Ascending aorta (tissue), 2 donors: ENCODE measurements around the gene BTD. TPM values are rescaled to one million over a fixed set of nuclear protein-coding genes. Genes with fewer than 3 reads are reported as not detected.
A peak's percentile ranks its signal among the peaks of the same experiment; 100 is the strongest.
"Not testable (repeated sequence)": the region's sequence is repeated elsewhere in the genome, so short reads cannot be mapped to it uniquely, and the experiment has no call there.

Experiments
- DNase-seq, 2 donors: peaks; one replicate each; pipeline ENCODE4 v3.0.0-alpha.2; 2019; ENCODE audit warnings: low spot score in 2 of 2
- H3K27ac ChIP-seq, 2 donors: fragments of 200-600 bp; sonication (generic); one replicate each; pipeline ENCODE4 v1.5.1; 2016 to 2017; ENCODE audit warnings: mild to moderate bottlenecking in 1 of 2
- H3K27me3 ChIP-seq: fragments of 200-600 bp; sonication (generic); one replicate; pipeline ENCODE4 v1.5.1; 2017
- H3K36me3 ChIP-seq, 2 donors: fragments of 200-600 bp; sonication (generic); one replicate each; pipeline ENCODE4 v1.5.1; 2016
- H3K4me1 ChIP-seq, 2 donors: fragments of 200-600 bp; sonication (generic); one replicate each; pipeline ENCODE4 v1.5.1; 2016 to 2017; ENCODE audit warnings: mild to moderate bottlenecking in 1 of 2
- H3K4me3 ChIP-seq, 2 donors: fragments of 200-600 bp; sonication (generic); one replicate each; pipeline ENCODE4 v1.5.1; 2016 to 2017; ENCODE audit warnings: mild to moderate bottlenecking in 1 of 2
- H3K9me3 ChIP-seq, 2 donors: fragments of 200-600 bp; sonication (generic); one replicate each; pipeline ENCODE4 v1.5.1; 2016
- CTCF ChIP-seq, 3 experiments: fragments of 200-600 bp in 2 of 3; fragments of 450-650 bp in 1 of 3; sonication (generic) in 2 of 3; IDR thresholded peaks; one replicate each; pipeline ENCODE4 v1.5.1; 2016 to 2019; ENCODE audit warnings: antibody characterized with exemption in 3 of 3, mild to moderate bottlenecking in 1 of 3, moderate library complexity in 1 of 3
- intact Hi-C: fragments of 100-400 bp; cut with DNase I; formaldehyde crosslinking; loops from one replicate; pipeline ENCODE4 v1.15.1; 2023
- total RNA-seq: library from RNA; depleted of rRNA; stranded (reverse); fragments of >200 nt; gene quantifications from one replicate; pipeline ENCODE4 v1.1.0, GENCODE V29; 2016

The BTD gene
- total RNA-seq, 1 donor from 2014 or later: 11.8 TPM

- no peak for TF ChIP-seq CTCF (IDR thresholded peaks at IDR 0.05)
- DNase-seq: no peak
- no peaks in the 10 kb centered on the region for H3K27me3 ChIP-seq
- no peak overlapping the region for H3K4me3 ChIP-seq
- intact Hi-C loops: no loop called here
- H3K4me1 ChIP-seq: no peaks in the 10 kb centered on the region
- no peak overlapping the region for H3K27ac ChIP-seq
- no peaks in the 10 kb centered on the region for H3K9me3 ChIP-seq
- peaks cover 19 to 55% of the 10 kb centered on the region in 2 donors for H3K36me3 ChIP-seq
These were observed 9.6 kb upstream of the BTD start for GRCh38 chr3:15591928-15592327.

GRCh38 chr3:15592968-15593367 is 8.6 kb upstream of the BTD start:
- H3K27me3 ChIP-seq: no peaks in the 10 kb centered on the region
- intact Hi-C loops: no loop called here
- no peaks in the 10 kb centered on the region for H3K9me3 ChIP-seq
- no peak overlapping the region for H3K4me3 ChIP-seq
- TF ChIP-seq CTCF (IDR thresholded peaks at IDR 0.05): no peak
- DNase-seq: no peak
- H3K4me1 ChIP-seq: no peaks in the 10 kb centered on the region
- no peak overlapping the region for H3K27ac ChIP-seq
- H3K36me3 ChIP-seq: peaks cover 19 to 51% of the 10 kb centered on the region in 2 donors

GRCh38 chr3:15595955-15596354 is 5.6 kb upstream of the BTD start:
- intact Hi-C loops: no loop called here
- no peak overlapping the region for H3K4me3 ChIP-seq
- H3K4me1 ChIP-seq: peaks cover 0 to 13% of the 10 kb centered on the region in 2 donors
- peaks cover 12 to 29% of the 10 kb centered on the region in 2 donors for H3K36me3 ChIP-seq
- TF ChIP-seq CTCF (IDR thresholded peaks at IDR 0.05): no peak
- no peaks in the 10 kb centered on the region for H3K27me3 ChIP-seq
- H3K27ac ChIP-seq: no peak overlapping the region
- no peaks in the 10 kb centered on the region for H3K9me3 ChIP-seq
- DNase-seq: no peak

- Histone ChIP-seq H3K9me3 (no peaks in the 10 kb centered on the region), H3K36me3 (peaks cover 8% of the 10 kb centered on the region in 2 donors), H3K4me1 (peaks cover 4 to 17% of the 10 kb centered on the region in 2 donors), H3K27ac (peak overlapping the region; percentile 84 to 86), H3K27me3 (no peaks in the 10 kb centered on the region), H3K4me3 (peak overlapping the region; percentile 81 to 83)
- intact Hi-C loops: no loop called here
- no peak for DNase-seq
- peak in 1 of 3 experiments; percentile 28 for TF ChIP-seq CTCF (IDR thresholded peaks at IDR 0.05)
These were observed 523 bp upstream of the BTD start for GRCh38 chr3:15601046-15601398.

DNA sequence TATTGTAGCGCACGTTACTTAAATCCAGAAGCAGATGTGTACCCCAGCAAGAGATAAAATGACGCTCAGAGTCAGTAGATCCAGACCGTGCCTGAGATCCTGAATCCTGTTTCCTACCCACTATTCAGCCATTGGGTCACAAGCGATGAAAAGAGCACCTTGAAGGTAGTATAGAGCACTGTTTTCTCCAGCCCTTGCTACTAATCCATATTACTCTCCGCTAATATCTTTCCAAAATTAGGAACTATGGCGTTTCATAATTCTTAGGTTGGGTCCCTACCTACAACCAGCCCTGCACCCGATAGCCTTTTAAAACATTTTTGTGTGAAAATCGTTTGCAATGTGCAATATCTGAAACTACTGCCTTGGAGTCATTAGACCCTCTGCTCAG is 596 bp downstream of the BTD start:
- H3K4me1 ChIP-seq: peaks cover 4 to 17% of the 10 kb centered on the region in 2 donors

DNA sequence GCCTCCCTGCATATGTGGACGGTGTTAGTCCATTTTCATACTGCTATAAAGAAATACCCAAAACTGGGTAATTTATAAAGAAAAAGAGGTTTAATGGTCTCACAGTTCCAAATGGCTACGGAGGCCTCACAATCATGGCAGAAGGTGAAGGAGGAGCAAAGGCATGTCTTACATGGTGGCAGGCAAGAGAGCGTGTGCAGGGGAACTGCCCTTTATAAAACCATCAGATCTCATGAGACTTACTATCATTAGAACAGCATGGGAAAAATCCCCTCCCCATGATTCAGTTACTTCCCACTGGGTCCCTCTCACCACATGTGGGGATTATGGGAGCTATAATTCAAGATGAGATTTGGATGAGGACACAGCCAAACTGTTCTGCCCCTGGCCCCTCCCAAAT is 1.3 kb downstream of the BTD start:
- H3K36me3 ChIP-seq, H3K27ac ChIP-seq, DNase-seq, H3K27me3 ChIP-seq, H3K9me3 ChIP-seq, intact Hi-C loops: not testable (repeated sequence)
- peak overlapping the region; percentile 81 to 83 for H3K4me3 ChIP-seq
- H3K4me1 ChIP-seq: peaks cover 4 to 17% of the 10 kb centered on the region in 2 donors

More for the DNA sequence above, 596 bp downstream of the BTD start:
- Histone ChIP-seq H3K9me3 (no peaks in the 10 kb centered on the region), H3K4me3 (peak overlapping the region; percentile 81 to 83), H3K36me3 (peaks cover 8% of the 10 kb centered on the region in 2 donors), H3K27ac (peak overlapping the region; percentile 84 to 86), H3K27me3 (no peaks in the 10 kb centered on the region)
- intact Hi-C loops: no loop called here
- DNase-seq: no peak
- TF ChIP-seq CTCF (IDR thresholded peaks at IDR 0.05): no peak

DNA sequence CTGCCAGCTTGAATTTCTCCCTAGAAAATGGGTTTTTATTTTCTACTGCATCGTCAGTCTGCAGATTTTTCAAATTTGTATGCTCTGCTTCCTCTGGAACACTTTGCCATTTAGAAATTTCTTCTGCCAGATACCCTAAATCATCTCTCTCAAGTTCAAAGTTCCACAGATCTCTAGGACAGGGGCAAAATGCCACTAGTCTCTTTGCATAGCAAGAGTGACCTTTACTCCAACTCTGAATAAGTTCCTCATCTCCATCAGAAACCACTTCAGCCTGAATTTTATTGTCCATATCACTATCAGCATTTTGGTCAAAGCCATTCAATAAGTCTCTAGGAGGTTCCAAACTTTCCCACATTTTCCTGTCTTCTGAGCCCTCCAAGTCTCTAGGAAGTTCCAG is 3.0 kb downstream of the BTD start:
- H3K4me1 ChIP-seq: peaks cover 4 to 15% of the 10 kb centered on the region in 2 donors
- DNase-seq, H3K27me3 ChIP-seq, H3K27ac ChIP-seq, H3K4me3 ChIP-seq, intact Hi-C loops, H3K36me3 ChIP-seq, H3K9me3 ChIP-seq: not testable (repeated sequence)
